CD4-positive, alpha-beta T cell treated with Interleukin-6 for 4 hours (primary cell): ENCODE data around the gene LSP1.

Experiments
- DNase-seq: peaks from one replicate; pipeline ENCODE4 v3.0.0-alpha.2; 2020; ENCODE audit warnings: mixed read lengths

The LSP1 gene

DNA sequence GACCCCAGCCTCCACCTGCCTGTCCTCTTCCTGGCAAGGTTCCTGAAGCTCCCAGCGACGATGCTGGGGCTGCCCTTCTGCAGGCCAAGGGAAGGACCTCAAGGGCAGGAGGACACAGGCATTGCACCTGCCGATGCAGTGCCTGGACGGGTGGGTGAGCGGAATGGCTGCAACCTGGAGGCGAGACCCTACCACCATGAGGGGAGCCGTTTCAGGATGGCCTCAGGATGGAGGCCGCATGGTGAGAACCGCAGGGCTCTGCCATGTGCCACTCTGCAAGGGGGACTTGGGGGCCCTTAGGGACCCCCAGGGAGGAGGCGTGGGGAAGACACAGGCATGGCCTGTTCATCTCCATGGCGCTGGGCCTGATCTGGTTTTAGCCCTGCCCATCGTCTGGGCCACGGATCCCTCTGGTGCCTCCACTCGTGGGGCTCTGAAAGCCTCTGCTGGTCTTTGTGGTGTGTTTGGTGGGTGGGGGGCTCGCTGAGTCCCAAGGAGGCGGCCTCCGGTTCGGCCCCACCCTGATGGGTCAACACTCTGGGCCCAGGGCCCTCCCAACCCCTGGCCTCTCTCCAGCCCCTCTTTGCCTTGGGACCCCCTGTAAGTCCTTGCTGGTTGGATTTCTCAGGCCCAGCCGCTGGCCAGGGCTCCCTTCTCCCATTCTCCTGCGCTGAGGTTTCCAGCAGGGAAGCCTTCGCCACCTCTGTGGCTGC lies 1.3 kb upstream of the LSP1 start:
- no peak for DNase-seq

DNA sequence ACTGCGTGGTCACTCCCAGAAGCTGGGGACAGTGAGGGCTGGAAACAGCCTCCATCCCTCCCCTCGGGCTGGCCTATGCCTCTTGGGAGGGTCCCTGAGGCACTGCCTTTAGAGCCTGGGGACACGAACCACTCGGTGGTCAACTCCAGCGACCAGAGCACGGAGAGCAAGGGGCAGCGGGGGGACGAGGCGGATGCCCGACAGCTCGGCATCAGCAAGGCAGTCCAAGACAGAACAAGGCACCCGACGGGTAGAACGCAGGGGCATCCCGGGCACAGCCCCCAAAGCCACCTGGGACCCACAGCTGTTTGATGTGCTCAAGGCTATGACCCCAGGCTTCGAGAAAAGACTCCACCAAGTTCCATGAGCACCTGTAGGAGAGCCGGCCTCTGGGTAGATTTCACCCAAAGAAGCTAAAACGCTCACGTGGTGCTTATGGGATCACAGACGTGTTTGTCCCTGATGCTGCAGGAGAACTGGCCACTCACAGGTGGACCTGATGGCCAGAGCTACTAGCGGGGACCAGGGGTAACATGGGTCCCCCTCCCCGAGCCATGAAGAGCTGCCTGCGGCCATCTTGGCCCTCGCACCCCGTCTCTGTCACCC lies 510 bp upstream of the LSP1 start:
- no peak for DNase-seq

DNA sequence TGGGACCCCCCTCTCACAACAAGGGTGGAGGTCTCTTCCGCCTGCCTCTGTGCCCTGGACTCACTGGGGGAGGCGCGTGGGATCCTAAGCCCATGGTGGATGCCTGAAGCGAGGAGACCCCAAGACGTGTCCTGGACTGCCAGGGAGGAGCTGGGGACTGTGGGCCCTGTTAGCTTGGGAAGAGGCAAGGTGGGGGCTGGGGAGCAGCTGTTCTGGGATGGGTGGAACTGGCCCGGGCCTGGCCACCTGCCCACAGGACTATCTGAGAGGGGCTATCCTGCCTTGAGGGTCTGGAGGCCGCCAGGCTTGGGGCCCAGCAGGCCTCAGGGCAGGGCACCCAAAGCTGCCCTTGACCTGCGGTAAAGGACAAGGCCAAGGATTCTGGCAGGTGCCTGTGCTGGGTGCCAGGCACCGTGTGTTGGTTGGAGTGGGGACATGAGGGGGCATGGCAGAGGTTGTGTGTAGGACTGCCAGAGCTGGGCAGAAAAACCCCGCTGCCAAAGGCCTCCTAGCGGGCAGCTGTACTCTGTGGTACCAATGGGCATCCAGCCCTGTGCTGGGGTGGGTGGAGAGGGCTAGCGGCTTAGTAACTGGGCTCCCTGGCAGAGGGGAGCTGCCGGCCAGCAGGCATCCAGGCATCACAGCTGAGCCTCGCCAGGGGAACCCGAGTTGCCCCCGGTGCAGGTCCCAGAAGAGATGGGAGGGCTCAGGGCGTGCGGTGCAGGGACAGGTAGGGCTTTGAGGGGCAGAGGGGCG lies 670 bp downstream of the LSP1 start:
- peak; percentile 44 for DNase-seq

GRCh38 chr11:1854132-1854948 lies 1.5 kb downstream of the LSP1 start:
- DNase-seq: no peak

- DNase-seq: peak; percentile 28
Observed at GRCh38 chr11:1854949-1855885, 2.3 kb downstream of the LSP1 start.

DNA sequence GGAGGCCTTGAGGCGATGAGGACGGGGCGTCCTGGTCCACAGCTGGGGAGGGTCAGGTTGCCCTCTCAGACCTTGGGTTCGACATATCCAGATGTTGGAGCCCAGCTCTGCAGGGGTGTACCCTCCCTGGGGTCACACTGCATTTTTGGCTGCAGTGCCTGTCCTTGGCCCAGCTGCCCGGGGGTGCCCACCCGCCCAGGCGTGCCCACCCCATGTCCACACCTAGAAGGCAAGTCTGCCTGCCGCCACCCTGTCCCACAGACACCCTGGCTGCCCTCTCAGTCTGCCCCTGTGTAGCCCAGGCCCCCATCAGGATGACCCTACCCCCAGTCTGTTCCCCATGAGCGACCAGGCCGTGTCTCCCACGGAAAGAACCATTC lies 3.0 kb downstream of the LSP1 start:
- DNase-seq: no peak

- no peak for DNase-seq
Observed at GRCh38 chr11:1856306-1857005, 3.6 kb downstream of the LSP1 start.

- DNase-seq: no peak
Observed at GRCh38 chr11:1857064-1857463, 4.2 kb downstream of the LSP1 start.

DNA sequence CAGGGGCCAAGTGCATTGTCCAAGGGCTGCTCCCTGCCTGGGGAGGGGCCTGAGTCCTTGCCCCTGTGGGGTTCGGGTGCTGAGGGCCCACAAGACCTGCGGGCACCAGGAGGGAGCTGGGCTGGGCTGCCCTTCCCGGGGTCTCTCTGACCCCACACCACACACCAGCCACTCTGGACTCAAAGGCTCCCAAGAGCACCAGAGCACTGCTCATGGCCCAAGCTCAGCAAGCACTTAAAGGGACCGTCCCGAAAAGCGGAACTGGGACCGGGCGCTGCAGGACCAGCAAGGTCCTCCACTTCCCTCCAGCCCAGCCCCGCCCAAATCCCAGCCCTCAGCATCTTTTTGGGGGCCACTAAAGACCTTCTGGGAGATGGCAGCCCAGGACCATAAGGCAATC lies 5.3 kb downstream of the LSP1 start:
- DNase-seq: no peak

DNA sequence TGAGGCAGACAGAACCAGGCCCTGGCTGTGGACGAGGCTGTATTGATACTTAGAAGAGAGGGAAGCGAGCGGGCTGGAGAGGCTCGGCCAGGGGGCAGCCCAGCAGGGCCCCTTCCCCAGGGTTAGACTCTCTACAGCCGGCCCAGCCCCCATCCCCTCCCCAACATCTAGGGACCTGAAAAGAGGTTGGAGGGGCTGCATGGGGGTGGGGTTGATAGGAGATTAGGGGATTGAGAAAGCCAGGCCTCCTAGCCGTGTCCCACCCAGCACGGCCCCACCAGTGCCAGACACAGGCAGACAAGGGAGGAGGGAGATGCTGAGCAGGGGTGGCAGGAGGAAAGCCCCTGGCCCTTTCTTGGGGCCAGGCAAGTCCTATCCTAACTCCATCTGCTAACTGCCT lies 5.7 kb downstream of the LSP1 start:
- no peak for DNase-seq

DNA sequence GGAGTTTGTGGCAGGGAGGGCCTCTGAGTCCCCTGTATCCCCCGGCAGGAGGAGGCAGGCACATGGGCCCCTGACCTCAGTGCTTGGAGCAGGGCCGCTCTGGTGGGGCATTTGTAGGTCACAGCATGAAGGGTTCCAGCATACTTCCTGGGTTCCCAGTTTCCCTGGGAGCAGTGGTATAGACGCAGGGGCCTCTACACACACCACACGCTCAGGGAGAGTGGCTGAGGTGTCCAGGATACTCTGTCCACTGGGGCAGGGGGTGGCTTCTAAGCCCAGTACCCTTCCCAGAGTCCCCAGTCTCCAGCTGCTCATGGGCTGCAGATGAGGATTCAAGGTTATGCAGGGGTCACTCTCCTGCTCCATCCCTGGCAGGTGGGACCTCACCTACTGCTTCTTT lies 6.1 kb downstream of the LSP1 start:
- no peak for DNase-seq

DNA sequence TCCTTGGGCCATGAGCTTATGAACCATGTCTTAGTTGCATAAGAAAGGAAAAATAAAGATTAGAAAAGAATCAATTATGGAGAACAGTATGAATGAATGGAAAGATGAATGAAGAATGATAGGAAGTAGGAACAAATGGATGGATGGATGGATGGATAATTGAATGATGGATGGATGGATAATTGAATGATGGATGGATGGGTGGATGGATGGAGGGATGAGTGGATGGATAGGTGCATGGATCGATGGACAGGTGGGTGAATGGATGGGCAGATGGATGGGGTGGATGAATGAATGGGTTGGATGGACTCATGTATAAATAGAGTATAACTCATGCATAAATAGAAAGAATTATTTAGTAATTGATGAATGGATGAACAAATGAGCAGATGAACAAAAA lies 7.2 kb downstream of the LSP1 start:
- no peak for DNase-seq

DNA sequence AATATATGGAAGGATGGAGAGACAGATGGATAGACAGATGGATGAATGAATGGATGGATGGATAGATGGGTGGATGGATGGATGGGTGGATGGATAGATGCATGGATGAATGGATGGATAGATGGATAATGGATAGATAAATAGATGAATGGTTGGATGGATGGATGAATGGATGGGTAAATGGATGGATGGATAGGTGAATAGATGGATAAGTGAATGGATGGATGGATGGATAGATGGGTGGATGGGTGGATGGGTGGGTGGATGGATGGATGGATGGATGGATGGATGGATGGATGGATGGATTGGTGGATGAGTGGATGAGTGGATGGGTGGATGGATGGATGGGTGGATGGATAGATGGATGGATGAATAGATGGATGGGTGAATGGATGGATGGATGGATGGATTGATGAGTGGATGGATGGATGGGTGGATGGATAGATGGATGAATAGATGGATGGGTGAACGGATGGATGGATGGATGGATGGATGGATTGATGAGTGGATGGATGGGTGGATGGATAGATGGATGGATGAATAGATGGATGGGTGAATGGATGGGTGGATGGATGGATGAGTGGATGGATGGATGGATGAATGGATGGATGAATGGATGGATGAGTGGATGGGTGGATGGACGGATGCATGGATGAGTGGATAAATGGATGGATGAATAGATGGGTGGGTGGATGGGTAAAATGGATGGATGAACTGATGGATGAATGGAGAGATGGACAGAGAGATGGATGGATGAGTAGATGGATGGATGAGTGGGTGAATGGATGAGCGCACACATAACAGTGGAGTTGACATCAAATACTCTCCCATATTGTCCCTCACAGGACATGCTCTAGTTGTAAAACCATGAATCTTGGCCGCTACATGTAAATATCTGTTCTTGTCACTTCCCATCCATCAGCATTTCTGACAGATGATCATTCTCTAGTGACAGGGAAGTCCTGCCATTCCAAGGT lies 8.8 kb downstream of the LSP1 start:
- DNase-seq: no peak

DNA sequence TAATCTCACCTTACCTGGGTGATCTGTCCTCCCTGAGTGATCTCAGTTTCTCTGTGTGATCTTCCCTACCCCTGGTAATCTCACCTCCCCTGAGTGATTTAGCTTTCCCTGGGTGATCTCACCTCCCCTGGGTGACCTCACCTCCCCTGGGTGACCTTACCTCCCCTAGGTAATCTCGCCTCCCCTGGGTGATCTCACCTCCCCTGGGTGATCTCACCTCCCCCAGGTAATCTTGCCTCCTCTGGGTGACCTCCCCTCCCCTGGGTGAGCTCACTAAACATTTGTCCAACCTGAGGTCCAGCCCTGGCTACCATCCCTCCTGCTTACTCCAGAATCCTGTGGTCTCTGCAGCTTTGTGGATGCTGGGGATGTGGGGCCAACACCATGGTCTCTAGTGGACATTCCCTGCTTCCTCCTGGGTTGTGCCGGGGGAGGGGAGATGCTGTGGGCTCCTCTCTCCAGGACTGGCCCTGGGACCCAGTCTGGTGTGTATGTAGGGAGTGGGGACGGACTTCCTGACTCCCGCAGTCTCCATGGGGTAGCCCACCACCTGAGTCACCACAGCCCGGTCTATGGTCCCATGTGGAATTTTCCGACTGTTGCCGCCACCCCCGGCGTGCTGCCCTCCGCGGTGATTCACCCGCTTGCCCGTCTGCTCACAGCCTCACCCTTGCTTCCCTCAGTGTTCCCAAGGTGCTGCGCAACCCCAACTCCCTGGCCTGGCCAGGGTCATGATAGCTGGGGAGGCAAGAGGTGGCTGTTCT lies 9.9 kb downstream of the LSP1 start:
- DNase-seq: no peak

DNA sequence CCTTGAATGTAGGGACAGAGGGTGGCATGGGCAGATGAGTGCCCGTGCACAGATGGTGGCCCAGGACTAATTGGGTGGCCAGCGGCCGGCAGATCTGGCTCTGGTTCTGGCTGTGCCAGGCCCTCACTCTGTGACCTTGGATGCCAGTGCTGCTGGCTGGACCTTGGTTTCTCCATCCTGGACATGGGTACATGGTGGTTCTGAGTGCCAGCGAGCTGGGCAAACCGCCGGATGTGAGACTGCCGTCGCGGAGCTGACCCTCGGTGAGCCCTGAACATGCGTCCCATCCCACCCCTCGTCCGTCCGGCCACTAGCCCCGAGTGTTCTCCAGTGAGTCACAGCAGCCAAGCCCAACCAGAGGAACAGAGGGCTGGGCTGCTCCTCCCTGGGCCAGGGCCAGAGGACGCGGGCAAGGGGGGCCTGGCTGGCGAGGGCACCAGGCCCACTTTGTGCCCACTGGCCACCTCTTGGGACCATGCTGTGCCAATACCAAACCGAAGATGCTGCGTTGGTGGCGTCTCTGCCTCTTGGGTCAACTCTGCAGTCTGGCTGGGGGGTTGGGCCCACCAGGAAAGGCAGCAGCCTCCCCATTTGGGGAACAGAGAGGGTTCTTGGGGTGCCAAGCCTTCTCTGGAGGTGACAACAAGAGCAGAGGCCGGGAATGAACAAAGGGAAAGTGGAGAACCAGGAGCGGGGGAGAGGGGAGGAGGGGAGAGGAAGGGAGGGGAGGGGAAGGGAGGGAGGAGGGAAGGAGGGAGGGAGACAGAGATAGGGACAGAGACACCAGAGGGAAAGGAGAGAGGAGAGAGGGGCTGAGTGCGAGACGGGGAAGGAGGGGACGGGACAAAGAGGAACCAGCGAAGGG lies 10.7 kb downstream of the LSP1 start:
- no peak for DNase-seq

DNA sequence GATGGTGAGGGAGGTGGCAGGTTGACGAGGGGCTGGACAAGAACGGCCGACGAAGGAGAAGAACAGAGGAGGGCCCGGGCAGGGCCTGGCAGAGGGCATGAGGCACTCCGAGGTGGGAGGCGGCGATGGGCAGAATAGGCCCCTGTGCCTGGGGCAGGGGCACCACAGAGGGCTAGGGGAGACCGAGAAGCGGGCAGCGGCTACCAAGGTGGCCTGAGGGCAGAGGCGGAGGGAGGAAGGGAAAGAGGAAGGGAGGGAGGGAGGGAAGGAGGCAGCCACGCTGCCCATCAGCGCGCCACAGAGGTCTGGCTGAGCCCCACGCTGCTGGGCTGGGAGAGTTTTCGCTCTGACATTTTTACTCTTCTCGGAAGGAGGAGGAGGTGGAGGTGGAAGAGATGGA lies 11.3 kb downstream of the LSP1 start:
- DNase-seq: no peak

- DNase-seq: no peak
Observed at GRCh38 chr11:1864831-1865665, 12.2 kb downstream of the LSP1 start.

DNA sequence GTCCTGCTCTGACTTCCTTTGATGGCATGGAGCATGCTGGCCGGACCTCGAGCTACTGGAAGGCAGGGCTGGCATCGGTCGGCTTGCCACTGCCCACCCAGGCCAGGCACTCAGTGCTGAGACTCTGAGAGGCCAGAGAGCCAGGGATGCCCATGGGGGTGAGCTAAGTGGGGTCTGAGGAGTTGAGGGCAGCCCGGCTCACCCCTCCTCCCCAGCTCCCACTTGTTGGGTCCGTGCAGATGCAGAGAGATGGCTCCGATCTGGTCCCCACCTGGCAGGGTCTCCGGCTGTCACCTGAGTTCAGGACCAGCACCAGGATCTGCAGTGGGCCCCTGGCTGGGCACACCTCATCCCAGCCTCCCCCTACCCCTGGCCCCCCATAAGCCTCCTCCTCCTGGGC lies 13.3 kb downstream of the LSP1 start:
- DNase-seq: no peak
